HG03571 (cell line): Measurements from ENCODE around the gene DOK1.
A peak's percentile ranks its signal among the peaks of the same experiment; 100 is the strongest.

Experiments used
- ATAC-seq: cut with Tn5 transposase; IDR thresholded peaks from one replicate; pipeline ENCODE4 v1.9.1; 2021; ENCODE audit not compliant: unreplicated experiment

Gene DOK1

GRCh38 chr2:74553892-74554819, at the start of gene DOK1, which contains the start of gene LOXL3:
TSS of gene DOK1 (plus strand) at chr2:74554720. CDS start at chr2:74554755, 35 bp downstream.
TSS of gene LOXL3 (minus strand) at chr2:74553942. CDS start at chr2:74552634, 1,308 bp downstream.
- ATAC-seq = peak; percentile 43

GRCh38 chr2:74505448-74506246, 48.9 kb upstream of the DOK1 start:
- no peak for ATAC-seq

- ATAC-seq = peak; percentile 84
These were observed 47.2 kb upstream of the DOK1 start, which contains the start of gene PCGF1 for GRCh38 chr2:74507145-74507925. TSS of gene PCGF1 (minus strand) at chr2:74507695. CDS start at chr2:74507668, 27 bp downstream.

- ATAC-seq = peak; percentile 2
These were observed 46.5 kb upstream of the DOK1 start for GRCh38 chr2:74507926-74508520.

GRCh38 chr2:74510272-74510671, 44.2 kb upstream of the DOK1 start:
- no peak for ATAC-seq

- ATAC-seq = no peak
These were observed 43.2 kb upstream of the DOK1 start for GRCh38 chr2:74511104-74511989.

- ATAC-seq = no peak
These were observed 41.5 kb upstream of the DOK1 start for GRCh38 chr2:74512744-74513604.

- ATAC-seq = no peak
These were observed 40.7 kb upstream of the DOK1 start for GRCh38 chr2:74513605-74514367.

- ATAC-seq = no peak
These were observed 39.9 kb upstream of the DOK1 start, which contains the start of gene TLX2 for GRCh38 chr2:74514368-74515270. TSS of gene TLX2 (plus strand) at chr2:74514450. CDS start at chr2:74514807, 357 bp downstream.

- ATAC-seq = no peak
These were observed 39.1 kb upstream of the DOK1 start for GRCh38 chr2:74515271-74515980.

GRCh38 chr2:74515981-74516633, 38.4 kb upstream of the DOK1 start:
- ATAC-seq = no peak

GRCh38 chr2:74516650-74517049, 37.9 kb upstream of the DOK1 start:
- ATAC-seq = no peak

- no peak for ATAC-seq
These were observed 32.0 kb upstream of the DOK1 start for GRCh38 chr2:74522516-74522915.

GRCh38 chr2:74524005-74524404, 30.5 kb upstream of the DOK1 start:
- no peak for ATAC-seq

- no peak for ATAC-seq
These were observed 29.4 kb upstream of the DOK1 start for GRCh38 chr2:74524955-74525716.
